Endothelial cell of umbilical vein (primary cell): ENCODE results near the gene MYOZ3. TPM values are rescaled to one million over a fixed set of nuclear protein-coding genes. Genes with fewer than 3 reads are reported as not detected.

Experiments used
- BruUV-seq: library from RNA; stranded (reverse); fragments of 400-500 nt; replicated peaks from 2 replicates; lab custom pipeline; 2021; lab: Mats Ljungman, UMichigan
- CTCF ChIA-PET: fragments of 300-600, 350-600 bp; sonication (Branson Sonifier 250); formaldehyde crosslinking; loops from one replicate; lab custom pipeline; 2021; ENCODE audit warnings: antibody characterized with exemption, inconsistent platforms; lab: Charles Lee
- POLR2A ChIA-PET: fragments of 300-600, 350-600 bp; sonication (Branson Sonifier 250); formaldehyde crosslinking; loops from one replicate; lab custom pipeline; 2021; ENCODE audit warnings: antibody characterized with exemption, inconsistent platforms; lab: Charles Lee
- DNase-seq: peaks from one replicate; pipeline ENCODE4 v3.0.0-alpha.2; 2011; ENCODE audit warnings: low read depth, low spot score
- FAIRE-seq: peaks from 2 replicates; lab custom pipeline; 2011; peaks lifted over from hg19 to GRCh38; lab: Jason Lieb, UNC
- H2AFZ ChIP-seq: 2 replicates; pipeline ENCODE4 v1.6.0; 2012; ENCODE audit warnings: low read depth, low read length, control low read depth, inconsistent platforms
- H3K27ac ChIP-seq: 2 replicates; pipeline ENCODE4 v1.5.1; 2011; ENCODE audit warnings: low read depth, mild to moderate bottlenecking, control low read depth, low read length, moderate library complexity; ENCODE audit not compliant: insufficient read depth
- H3K27me3 ChIP-seq, 2 experiments: 2 replicates each; pipeline versions ENCODE4 v1.6.0 to v1.6.1; 2011; ENCODE audit warnings: low read length in 2 of 2, mixed read lengths in 1 of 2; ENCODE audit not compliant: control insufficient read depth in 2 of 2, insufficient read depth in 2 of 2
- H3K36me3 ChIP-seq, 2 experiments: 2 replicates in 1 of 2; 3 replicates in 1 of 2; pipeline ENCODE4 v1.5.1; 2011; ENCODE audit warnings: low read length in 2 of 2, mild to moderate bottlenecking in 1 of 2, moderate library complexity in 1 of 2; ENCODE audit not compliant: control insufficient read depth in 2 of 2, insufficient read depth in 2 of 2; ENCODE audit errors: extremely low read depth in 1 of 2
- H3K4me1 ChIP-seq: 3 replicates; pipeline ENCODE4 v1.5.1; 2011; ENCODE audit warnings: mild to moderate bottlenecking, low read length; ENCODE audit not compliant: control insufficient read depth, insufficient read depth; ENCODE audit errors: extremely low read depth
- H3K4me2 ChIP-seq: 2 replicates; pipeline ENCODE4 v1.6.1; 2011; ENCODE audit warnings: low read length, control low read depth, mixed read lengths; ENCODE audit not compliant: insufficient read depth
- H3K4me3 ChIP-seq, 3 experiments: fragments of 200-600 bp in 1 of 3; sonication (generic), shearing (Covaris generic) in 1 of 3; replicated peaks in 1 of 3; 2 replicates each; pipeline ENCODE4 v1.5.1; 2011 to 2016; ENCODE audit warnings: control low read depth in 3 of 3, low read length in 3 of 3, mild to moderate bottlenecking in 2 of 3, inconsistent platforms in 1 of 3, low read depth in 1 of 3, moderate library complexity in 1 of 3; ENCODE audit not compliant: insufficient read depth in 1 of 3
- H3K79me2 ChIP-seq: 2 replicates; pipeline ENCODE4 v1.6.0; 2012; ENCODE audit warnings: low read length, inconsistent platforms; ENCODE audit not compliant: control insufficient read depth, insufficient read depth
- H3K9ac ChIP-seq: replicated peaks from 2 replicates; pipeline ENCODE3; 2011; ENCODE audit warnings: low read length, control low read depth; ENCODE audit not compliant: insufficient read depth; ENCODE audit errors: extremely low read depth
- H3K9me1 ChIP-seq: replicated peaks from 3 replicates; pipeline ENCODE4 v1.6.0; 2011; ENCODE audit warnings: mild to moderate bottlenecking, low read length; ENCODE audit not compliant: control insufficient read depth, insufficient read depth; ENCODE audit errors: extremely low read depth
- H3K9me3 ChIP-seq: replicated peaks from 2 replicates; pipeline ENCODE4 v1.5.1; 2012; ENCODE audit warnings: low read length, inconsistent platforms; ENCODE audit not compliant: control insufficient read depth, insufficient read depth
- H4K20me1 ChIP-seq: replicated peaks from 2 replicates; pipeline ENCODE3; 2011; ENCODE audit warnings: mild to moderate bottlenecking, low read length; ENCODE audit not compliant: control insufficient read depth, insufficient read depth; ENCODE audit errors: extremely low read depth
- EZH2 ChIP-seq: IDR thresholded peaks from 2 replicates; pipeline ENCODE4 v1.6.1; 2012; ENCODE audit warnings: borderline replicate concordance, low read depth, mild to moderate bottlenecking, moderate library complexity, low read length, inconsistent platforms; ENCODE audit not compliant: severe bottlenecking
- FOS ChIP-seq: IDR thresholded peaks from 2 replicates; pipeline ENCODE4 v1.6.1; 2011; ENCODE audit warnings: mild to moderate bottlenecking, low read length, moderate library complexity, borderline replicate concordance; ENCODE audit not compliant: insufficient read depth
- GATA2 ChIP-seq: IDR thresholded peaks from 2 replicates; pipeline ENCODE4 v1.7.0; 2011; ENCODE audit warnings: low read depth, mild to moderate bottlenecking, moderate library complexity, mixed read lengths, low read length; ENCODE audit not compliant: insufficient read length, insufficient read depth
- JUN ChIP-seq: IDR thresholded peaks from 2 replicates; pipeline ENCODE4 v1.6.1; 2011; ENCODE audit warnings: borderline replicate concordance, low read depth; ENCODE audit not compliant: insufficient read length, insufficient read depth
- MYC ChIP-seq: IDR thresholded peaks from one replicate; pipeline ENCODE4 v1.6.1; 2011; ENCODE audit warnings: mild to moderate bottlenecking, low read depth, low read length
- POLR2A ChIP-seq: IDR thresholded peaks from 2 replicates; pipeline ENCODE4 v1.6.1; 2012; ENCODE audit warnings: low read depth, mild to moderate bottlenecking, control low read depth, low read length
- POLR2AphosphoS5 ChIP-seq: IDR thresholded peaks from 2 replicates; pipeline ENCODE4 v1.6.1; 2012; ENCODE audit warnings: low read depth, mild to moderate bottlenecking, control low read depth, low read length, moderate library complexity; ENCODE audit not compliant: insufficient read depth
- dilution Hi-C: fragments of 300-500 bp; cut with MboI; formaldehyde crosslinking; loops from one replicate; pipeline ENCODE4 v1.15.0; 2019; ENCODE audit warnings: low sequenced_read_pairs; ENCODE audit not compliant: extremely low pct_ligation_motif_present
- intact Hi-C: fragments of 100-400 bp; cut with micrococcal nuclease; formaldehyde crosslinking; loops from one replicate; pipeline ENCODE4 v1.10.0; 2022
- polyA plus RNA-seq, 4 experiments: library from polyadenylated mRNA; depleted of rRNA in 3 of 4; stranded (reverse) in 3 of 4; unstranded in 1 of 4; fragments of >200 nt; gene quantifications; 2 replicates each; pipeline versions ENCODE4 v1.2.1 to v1.2.3, GENCODE V29; 2011 to 2012; ENCODE audit warnings: missing spikeins in 1 of 4
- total RNA-seq: library from RNA; stranded (reverse); gene quantifications from 2 replicates; pipeline ENCODE4 v1.2.3, GENCODE V29; 2021
- TF ChIP-seq, protein P1 (sequence below): IDR thresholded peaks from 2 replicates; pipeline ENCODE4 v1.6.1; 2011; ENCODE audit not compliant: insufficient read depth, insufficient read length
- TF ChIP-seq, protein P2 (sequence below), 2 donors: IDR thresholded peaks; 1 replicate in 1 of 2; 2 replicates in 1 of 2; pipeline ENCODE4 v1.5.1; 2011; ENCODE audit warnings: low read length in 2 of 2, mild to moderate bottlenecking in 2 of 2, moderate library complexity in 2 of 2, control low read depth in 1 of 2, inconsistent platforms in 1 of 2, low read depth in 1 of 2; ENCODE audit not compliant: insufficient read depth in 1 of 2; ENCODE audit errors: extremely low read depth in 1 of 2

The MYOZ3 gene
- total and polyA plus RNA-seq, 2 donors (not counting 3 experiments of a cell fraction or from before 2014, with no cell fraction given), result 0.43 to 1.1 TPM

DNA sequence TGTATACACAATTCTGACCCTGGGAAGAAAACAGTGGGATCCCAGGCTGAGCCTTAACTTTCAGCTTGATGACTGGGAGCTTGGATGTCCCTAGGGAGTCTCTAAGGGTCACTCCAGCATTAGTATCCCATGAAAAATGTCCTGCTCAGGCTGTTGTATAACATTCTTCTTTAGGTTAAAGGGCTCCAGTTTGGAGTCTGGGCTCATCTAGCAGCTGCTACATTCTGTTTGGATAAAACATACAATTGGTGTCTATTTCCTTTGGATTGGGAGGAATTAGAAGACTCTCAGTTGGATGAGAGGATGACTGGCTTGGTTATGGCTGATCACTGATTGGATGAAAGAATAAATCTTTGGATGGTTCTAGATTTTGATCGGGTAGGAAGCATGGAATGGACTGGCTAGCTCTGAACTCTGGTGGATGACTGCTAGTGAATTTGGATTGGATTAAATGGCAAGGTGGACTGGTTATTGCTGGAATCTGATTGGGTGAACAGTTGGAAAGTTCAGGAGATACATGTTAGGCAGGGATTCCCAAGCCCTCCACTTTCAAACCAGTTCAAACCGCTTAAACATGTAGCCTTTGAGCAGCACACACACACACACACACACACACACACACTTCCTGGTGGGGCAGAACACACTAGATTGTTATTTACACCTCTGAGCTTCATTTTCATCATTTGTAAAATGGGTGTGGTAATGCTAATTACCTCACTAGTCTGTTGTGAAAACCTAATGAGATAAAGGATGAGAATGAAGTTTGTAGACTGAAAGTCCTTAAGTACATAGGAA lies 7.1 kb upstream of the MYOZ3 start:
- DNase-seq (no peak), FAIRE-seq (peak; percentile 55)
- intact Hi-C loops, result loop anchor here (1.0 kb wide), 1 partner anchor 12 kb away; no protein-coding TSS in a partner anchor
- no peak overlapping the region for H3K4me3 ChIP-seq
- peaks cover 13 to 49% of the 10 kb centered on the region in 2 experiments for H3K36me3 ChIP-seq
- no peaks in the 10 kb centered on the region for H3K4me1 ChIP-seq
- no peaks in the 10 kb centered on the region for H3K27me3 ChIP-seq
- no peak overlapping the region for H2AFZ ChIP-seq
- no TSS peak for BruUV-seq
- no peak overlapping the region for H3K9ac ChIP-seq
- TF ChIP-seq, protein P1, sequence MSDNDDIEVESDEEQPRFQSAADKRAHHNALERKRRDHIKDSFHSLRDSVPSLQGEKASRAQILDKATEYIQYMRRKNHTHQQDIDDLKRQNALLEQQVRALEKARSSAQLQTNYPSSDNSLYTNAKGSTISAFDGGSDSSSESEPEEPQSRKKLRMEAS, result no peak
- TF ChIP-seq POLR2A (no peak), JUN (no peak), GATA2 (no peak), FOS (no peak), POLR2AphosphoS5 (no peak), MYC (no peak), EZH2 (no peak)
- TF ChIP-seq, protein P2, sequence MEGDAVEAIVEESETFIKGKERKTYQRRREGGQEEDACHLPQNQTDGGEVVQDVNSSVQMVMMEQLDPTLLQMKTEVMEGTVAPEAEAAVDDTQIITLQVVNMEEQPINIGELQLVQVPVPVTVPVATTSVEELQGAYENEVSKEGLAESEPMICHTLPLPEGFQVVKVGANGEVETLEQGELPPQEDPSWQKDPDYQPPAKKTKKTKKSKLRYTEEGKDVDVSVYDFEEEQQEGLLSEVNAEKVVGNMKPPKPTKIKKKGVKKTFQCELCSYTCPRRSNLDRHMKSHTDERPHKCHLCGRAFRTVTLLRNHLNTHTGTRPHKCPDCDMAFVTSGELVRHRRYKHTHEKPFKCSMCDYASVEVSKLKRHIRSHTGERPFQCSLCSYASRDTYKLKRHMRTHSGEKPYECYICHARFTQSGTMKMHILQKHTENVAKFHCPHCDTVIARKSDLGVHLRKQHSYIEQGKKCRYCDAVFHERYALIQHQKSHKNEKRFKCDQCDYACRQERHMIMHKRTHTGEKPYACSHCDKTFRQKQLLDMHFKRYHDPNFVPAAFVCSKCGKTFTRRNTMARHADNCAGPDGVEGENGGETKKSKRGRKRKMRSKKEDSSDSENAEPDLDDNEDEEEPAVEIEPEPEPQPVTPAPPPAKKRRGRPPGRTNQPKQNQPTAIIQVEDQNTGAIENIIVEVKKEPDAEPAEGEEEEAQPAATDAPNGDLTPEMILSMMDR (IDR thresholded peaks at IDR 0.05; ENCODE audit: extremely low read depth in 1 of 2, insufficient read depth in 1 of 2, low read depth in 1 of 2, low read length in 2 of 2), result no peak
- H3K9me1 ChIP-seq, result no peaks in the 10 kb centered on the region
- H4K20me1 ChIP-seq, result no peaks in the 10 kb centered on the region
- peaks cover 24% of the 10 kb centered on the region for H3K79me2 ChIP-seq
- no peak overlapping the region for H3K4me2 ChIP-seq
- ChIA-PET CTCF (interaction anchor here (0.7 to 9.0 kb wide), 20 partner anchors 11 to 195 kb away, joined by 3 to 123 read pairs (median 4); partner anchors contain the start of genes RBM22, SMIM3 and SYNPO), POLR2A (no interaction called here)
- no peaks in the 10 kb centered on the region for H3K9me3 ChIP-seq
- dilution Hi-C loops, result no loop called here
- H3K27ac ChIP-seq, result no peak overlapping the region
